VCaP (cell line): ENCODE results near the gene GAB3.

ENCODE experiments used
- H3K27ac ChIP-seq: fragments of 450-650 bp; 2 replicates; pipeline ENCODE4 v1.5.1; 2017
- TF ChIP-seq, protein P1 (sequence below): fragments of 450-650 bp; conservative IDR thresholded peaks from 2 replicates; pipeline ENCODE4 v1.5.1; 2017; ENCODE audit warnings: mild to moderate bottlenecking, moderate library complexity

GAB3 gene

DNA sequence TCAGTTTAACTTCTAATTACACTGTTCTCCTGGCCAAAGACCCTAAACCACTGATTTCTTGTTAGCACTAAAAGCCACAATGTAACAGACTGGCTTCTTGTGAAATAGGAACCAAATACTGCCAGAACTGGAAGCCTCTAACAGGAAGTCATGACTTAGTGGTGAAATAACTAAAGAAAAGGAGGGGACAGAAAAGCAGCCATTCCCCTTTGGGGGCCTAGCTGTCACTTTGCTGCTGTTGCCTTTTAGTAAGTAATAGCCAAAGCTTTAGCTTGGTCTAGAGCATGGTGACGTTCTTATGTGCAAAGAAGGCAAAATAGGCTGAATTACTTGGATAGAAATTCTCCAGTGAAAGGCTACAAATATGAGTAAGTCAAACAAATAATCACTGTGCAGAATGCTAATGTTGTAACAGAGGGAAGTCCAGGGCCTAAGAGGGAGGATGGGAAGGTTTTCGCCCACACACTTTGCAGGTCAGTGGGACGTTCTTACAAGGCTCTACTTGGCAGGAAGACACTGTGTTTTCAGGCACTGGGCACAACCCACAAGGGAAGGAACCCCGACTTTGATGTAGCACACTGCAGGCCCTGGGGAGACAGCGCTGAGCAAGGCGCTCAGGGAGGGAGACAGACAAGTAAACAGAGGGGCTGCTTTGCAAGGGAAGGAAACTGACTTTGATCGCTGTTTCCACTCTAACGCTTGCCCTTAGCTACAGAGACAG lies 16.7 kb downstream of the GAB3 start:
- no peak overlapping the region for H3K27ac ChIP-seq
- TF ChIP-seq, protein P1, sequence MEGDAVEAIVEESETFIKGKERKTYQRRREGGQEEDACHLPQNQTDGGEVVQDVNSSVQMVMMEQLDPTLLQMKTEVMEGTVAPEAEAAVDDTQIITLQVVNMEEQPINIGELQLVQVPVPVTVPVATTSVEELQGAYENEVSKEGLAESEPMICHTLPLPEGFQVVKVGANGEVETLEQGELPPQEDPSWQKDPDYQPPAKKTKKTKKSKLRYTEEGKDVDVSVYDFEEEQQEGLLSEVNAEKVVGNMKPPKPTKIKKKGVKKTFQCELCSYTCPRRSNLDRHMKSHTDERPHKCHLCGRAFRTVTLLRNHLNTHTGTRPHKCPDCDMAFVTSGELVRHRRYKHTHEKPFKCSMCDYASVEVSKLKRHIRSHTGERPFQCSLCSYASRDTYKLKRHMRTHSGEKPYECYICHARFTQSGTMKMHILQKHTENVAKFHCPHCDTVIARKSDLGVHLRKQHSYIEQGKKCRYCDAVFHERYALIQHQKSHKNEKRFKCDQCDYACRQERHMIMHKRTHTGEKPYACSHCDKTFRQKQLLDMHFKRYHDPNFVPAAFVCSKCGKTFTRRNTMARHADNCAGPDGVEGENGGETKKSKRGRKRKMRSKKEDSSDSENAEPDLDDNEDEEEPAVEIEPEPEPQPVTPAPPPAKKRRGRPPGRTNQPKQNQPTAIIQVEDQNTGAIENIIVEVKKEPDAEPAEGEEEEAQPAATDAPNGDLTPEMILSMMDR, result no peak

DNA sequence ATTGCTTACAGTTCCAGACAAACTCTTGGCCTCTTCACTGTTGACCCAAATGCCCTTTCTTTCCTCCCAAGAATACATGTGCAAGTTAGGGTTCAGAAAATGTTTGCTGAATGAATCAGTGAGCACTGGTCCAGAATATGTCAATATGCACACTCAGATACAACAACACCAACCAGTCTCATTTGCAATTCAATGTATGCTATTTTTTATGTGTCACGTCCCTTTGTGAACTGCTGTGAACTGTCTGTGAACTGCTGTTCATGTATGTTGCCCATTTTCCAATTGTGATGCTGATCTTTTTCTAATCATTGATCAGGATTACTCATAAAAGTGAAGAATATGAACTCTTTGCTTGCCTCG lies 17.8 kb downstream of the GAB3 start:
- TF ChIP-seq, protein P1, result no peak
- H3K27ac ChIP-seq, result no peak overlapping the region

DNA sequence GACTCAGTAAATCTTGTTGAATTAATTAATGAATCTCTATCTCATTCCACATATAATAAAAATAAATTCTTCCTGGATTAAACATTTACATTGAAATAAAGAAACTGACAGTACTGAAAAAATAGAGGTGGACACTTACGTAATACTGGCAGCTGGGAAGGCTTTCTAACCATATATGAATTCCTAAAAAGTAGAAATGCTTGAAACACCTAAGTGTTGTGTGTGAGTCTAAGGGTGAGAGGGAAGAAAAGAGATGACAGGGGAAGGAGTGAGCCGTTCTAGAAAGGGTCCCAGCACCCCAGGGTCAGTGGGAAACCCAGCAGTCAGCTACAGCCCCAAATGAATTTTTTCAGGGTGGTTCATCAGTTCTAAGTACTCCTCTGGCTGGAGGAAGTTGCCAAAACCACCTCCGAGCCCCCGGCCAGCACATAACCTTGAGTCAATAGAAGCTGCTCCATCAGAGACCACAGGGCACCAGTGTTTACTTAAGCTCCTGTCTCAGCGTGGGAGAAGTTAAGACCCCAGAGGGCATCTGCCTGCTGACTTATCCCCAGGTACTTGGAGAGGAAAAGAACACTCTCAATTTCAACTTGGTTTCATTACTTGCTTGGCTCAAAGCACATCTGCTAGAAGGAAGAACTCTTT lies 18.3 kb downstream of the GAB3 start:
- TF ChIP-seq, protein P1, result no peak
- H3K27ac ChIP-seq, result no peak overlapping the region

DNA sequence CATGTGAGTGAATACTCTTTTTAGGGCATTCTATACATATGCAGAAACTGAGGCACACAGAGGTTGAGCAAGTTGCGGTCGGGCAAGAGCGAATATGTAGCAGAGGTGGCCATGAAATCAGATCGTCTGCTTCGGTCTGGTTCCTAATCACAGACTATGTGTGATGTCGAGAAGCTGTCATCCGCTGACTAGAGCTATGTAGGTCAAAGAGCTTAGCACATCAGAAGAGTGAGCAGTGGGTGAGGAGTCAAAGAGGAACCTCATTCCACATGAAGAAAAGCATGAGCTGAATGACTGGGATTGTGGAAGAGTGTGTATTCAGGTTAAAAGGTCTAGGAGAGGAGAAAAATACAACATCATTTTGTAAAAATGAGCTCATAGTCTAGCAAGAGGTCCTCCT lies 19.0 kb downstream of the GAB3 start:
- no peak overlapping the region for H3K27ac ChIP-seq
- TF ChIP-seq, protein P1, result no peak

DNA sequence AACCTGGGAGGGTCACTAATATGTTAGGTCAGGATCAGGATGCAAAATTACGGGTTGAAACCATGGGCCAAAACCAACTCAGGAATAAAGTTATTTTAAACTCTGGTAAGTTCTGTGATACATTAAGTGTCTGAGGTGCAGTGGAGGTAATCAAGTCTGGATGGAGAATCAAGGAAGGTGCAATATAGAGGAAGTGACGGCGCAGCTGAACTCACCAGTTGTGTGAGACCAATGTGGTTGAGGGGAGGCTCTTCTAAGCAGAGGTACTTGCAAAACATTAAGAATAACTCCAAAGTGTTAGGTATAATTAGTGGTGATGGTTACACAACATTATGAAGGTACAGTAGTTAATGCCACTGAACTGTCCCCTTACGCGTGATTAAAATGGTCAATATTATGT lies 19.7 kb downstream of the GAB3 start:
- no peak overlapping the region for H3K27ac ChIP-seq
- TF ChIP-seq, protein P1, result no peak

DNA sequence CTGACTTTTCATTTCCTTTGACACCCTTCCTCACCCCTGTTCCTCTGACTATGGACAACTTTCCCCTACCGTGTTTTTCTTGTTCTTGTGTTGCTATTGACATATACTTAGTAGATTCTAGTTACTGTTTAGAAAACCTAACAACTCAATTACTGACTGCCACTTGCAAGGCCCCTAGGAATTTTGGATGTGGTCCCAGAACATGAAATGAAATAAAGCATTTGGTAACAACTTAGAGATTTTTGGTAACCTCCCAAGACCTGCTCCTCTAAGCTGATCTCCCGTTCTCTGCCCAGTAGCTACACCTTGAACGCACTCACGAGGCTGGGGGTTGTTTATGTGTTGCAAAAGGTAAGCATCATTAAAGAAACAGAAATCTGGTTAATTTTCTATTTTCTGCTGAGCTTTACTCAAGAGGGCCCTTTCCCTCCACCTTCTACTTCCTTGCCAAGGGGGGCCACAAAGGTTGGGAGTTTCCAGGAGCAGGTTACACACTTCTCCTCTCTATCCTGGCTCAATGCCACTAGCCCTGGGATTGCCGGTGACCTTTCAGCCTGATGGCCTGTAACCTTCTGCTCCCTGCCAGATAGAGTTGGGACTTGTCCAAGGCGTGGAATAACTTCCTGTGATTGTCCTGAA lies 20.5 kb downstream of the GAB3 start:
- TF ChIP-seq, protein P1, result no peak
- H3K27ac ChIP-seq, result no peak overlapping the region

DNA sequence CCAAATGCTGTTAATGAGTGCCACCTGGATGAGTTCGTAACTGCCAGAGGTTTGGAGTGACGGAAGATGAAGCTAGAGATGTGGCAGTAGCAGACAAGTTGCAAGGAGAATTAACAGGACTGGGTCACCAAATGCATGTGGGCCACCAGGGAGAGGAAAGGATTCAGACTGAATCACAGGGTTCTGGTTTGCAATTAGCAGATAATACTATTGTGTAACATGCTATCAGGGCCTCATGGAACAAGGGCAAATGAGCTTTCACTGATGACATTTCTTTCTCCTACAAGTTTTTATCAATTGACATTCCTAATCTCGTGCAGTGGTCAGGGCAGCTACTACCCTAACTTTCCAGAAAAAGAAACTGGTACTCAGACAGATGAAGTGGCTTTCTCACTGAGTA lies 21.4 kb downstream of the GAB3 start:
- H3K27ac ChIP-seq, result no peak overlapping the region
- TF ChIP-seq, protein P1, result no peak
